Kidney (tissue), 14 donors: Measurements from ENCODE around the gene GPER1. TPM values are rescaled to one million over a fixed set of nuclear protein-coding genes. Genes with fewer than 3 reads are reported as not detected.
A peak's percentile ranks its signal among the peaks of the same experiment; 100 is the strongest.

Source experiments
- DNase-seq, 5 donors: peaks; one replicate each; pipeline ENCODE4 v3.0.0-alpha.2; 2013 to 2020
- FAIRE-seq: peaks from 2 replicates; lab custom pipeline; 2012; peaks lifted over from hg19 to GRCh38; lab: Jason Lieb, UNC
- H3K27ac ChIP-seq, 2 donors: one replicate each; pipeline ENCODE4 v1.7.0; 2013; ENCODE audit warnings: low read depth in 2 of 2, low read length in 2 of 2, inconsistent platforms in 1 of 2
- H3K27me3 ChIP-seq: one replicate; pipeline ENCODE4 v1.7.1; 2013; ENCODE audit warnings: low read length, inconsistent platforms; ENCODE audit not compliant: control insufficient read depth, insufficient read depth
- H3K36me3 ChIP-seq, 3 donors: one replicate each; pipeline versions ENCODE4 v1.7.0 to v1.7.1; 2013; ENCODE audit warnings: low read length in 3 of 3, control low read depth in 1 of 3, inconsistent platforms in 1 of 3; ENCODE audit not compliant: insufficient read depth in 3 of 3, control insufficient read depth in 2 of 3
- H3K4me1 ChIP-seq, 3 donors: one replicate each; pipeline versions ENCODE4 v1.7.0 to v1.7.1; 2013; ENCODE audit warnings: low read length in 3 of 3, inconsistent platforms in 1 of 3, low read depth in 1 of 3; ENCODE audit not compliant: control insufficient read depth in 2 of 3, insufficient read depth in 2 of 3
- H3K4me3 ChIP-seq, 3 donors: one replicate each; pipeline versions ENCODE4 v1.7.0 to v1.8.1; 2013; ENCODE audit warnings: low read length in 3 of 3, control low read depth in 1 of 3, inconsistent platforms in 1 of 3
- H3K9ac ChIP-seq, 3 donors: one replicate each; pipeline versions ENCODE4 v1.7.0 to v1.7.1; 2013; ENCODE audit warnings: low read length in 3 of 3, control low read depth in 1 of 3, inconsistent platforms in 1 of 3
- H3K9me3 ChIP-seq, 3 donors: one replicate each; pipeline versions ENCODE4 v1.7.0 to v1.7.1; 2013; ENCODE audit warnings: low read length in 3 of 3, control low read depth in 1 of 3, inconsistent platforms in 1 of 3; ENCODE audit not compliant: control insufficient read depth in 2 of 3, insufficient read depth in 1 of 3
- CTCF ChIP-seq: IDR thresholded peaks from 3 replicates; pipeline ENCODE4 v1.5.1; 2012; ENCODE audit warnings: mild to moderate bottlenecking, moderate library complexity, borderline replicate concordance; ENCODE audit not compliant: insufficient read depth; ENCODE audit errors: extremely low read depth
- intact Hi-C: fragments of 100-400 bp; cut with DNase I; formaldehyde crosslinking; loops from one replicate; pipeline ENCODE4 v1.11.1; 2022
- polyA plus RNA-seq: library from polyadenylated mRNA; stranded (reverse); fragments of 350-450 nt; fragmentation: Illumina TruSeq; extraction: RNeasy Lipid Tissue Mini Kit (QIAGEN cat#74804); gene quantifications from one replicate; pipeline ENCODE4 v1.2.3, GENCODE V29; 2014; ENCODE audit warnings: low read depth, low replicate concordance; ENCODE audit not compliant: insufficient read depth
- total RNA-seq: library from RNA; stranded (reverse); fragmentation: NEBNext Ultra II Directional; extraction: Animal tissue kit (Norgen Biotek cat#: 25700); gene quantifications from one replicate; pipeline ENCODE4 v1.2.1, GENCODE V29; 2021
- donor health status: control.
- donor health status: control.
- donor health status: control.
- donor health status: control.
- donor health status: control.
- donor health status: DM: yes; HTN: yes; CAD: no.
- donor health status: Normal renal cell carcinoma (clear cell type).

The GPER1 gene
- total and polyA plus RNA-seq, 2 donors from 2014 or later = 4.8 to 5.2 TPM

- H3K27me3 ChIP-seq = no peaks in the 10 kb centered on the region
- no peak for TF ChIP-seq CTCF
- intact Hi-C loops = no loop called here
- peaks cover 0 to 31% (median 10%) of the 10 kb centered on the region in 3 donors for H3K4me1 ChIP-seq
- no peaks in the 10 kb centered on the region for H3K36me3 ChIP-seq
- no peaks in the 10 kb centered on the region for H3K9me3 ChIP-seq
- FAIRE-seq (no peak), DNase-seq (no peak)
- no peak overlapping the region for H3K4me3 ChIP-seq
- peak overlapping the region; percentile 43 to 76 for H3K27ac ChIP-seq
- no peak overlapping the region for H3K9ac ChIP-seq
Measured at GRCh38 chr7:1055491-1055955, 32.4 kb upstream of the GPER1 start.

GRCh38 chr7:1055956-1056784 is 31.7 kb upstream of the GPER1 start:
- no peak for TF ChIP-seq CTCF
- Histone ChIP-seq H3K4me1 (peaks cover 0 to 36% (median 15%) of the 10 kb centered on the region in 3 donors), H3K9me3 (no peaks in the 10 kb centered on the region), H3K4me3 (no peak overlapping the region), H3K27ac (no peak overlapping the region), H3K9ac (no peak overlapping the region), H3K36me3 (no peaks in the 10 kb centered on the region), H3K27me3 (no peaks in the 10 kb centered on the region)
- DNase-seq (peak in 1 of 5 donors; percentile 76), FAIRE-seq (no peak)
- intact Hi-C loops = no loop called here

GRCh38 chr7:1056785-1057410 is 31.0 kb upstream of the GPER1 start:
- no peak for TF ChIP-seq CTCF
- H3K4me3 ChIP-seq = no peak overlapping the region
- intact Hi-C loops = no loop called here
- H3K4me1 ChIP-seq = peaks cover 0 to 35% (median 15%) of the 10 kb centered on the region in 3 donors
- H3K9ac ChIP-seq = no peak overlapping the region
- no peak overlapping the region for H3K27ac ChIP-seq
- H3K9me3 ChIP-seq = no peaks in the 10 kb centered on the region
- FAIRE-seq = no peak
- H3K36me3 ChIP-seq = no peaks in the 10 kb centered on the region
- DNase-seq = peak in 1 of 5 donors; percentile 53
- H3K27me3 ChIP-seq = no peaks in the 10 kb centered on the region
